MM.1S (cell line): ENCODE results near the gene TLCD5.

ENCODE experiments used
- DNase-seq: peaks from one replicate; pipeline ENCODE4 v3.0.0-alpha.2; 2015
- H2AFZ ChIP-seq: fragments of 300-600 bp; sonication (generic); 2 replicates; pipeline ENCODE4 v1.6.0; 2016; ENCODE audit warnings: antibody characterized with exemption, low read length
- H3F3A ChIP-seq: fragments of 300-600 bp; sonication (generic); 2 replicates; pipeline ENCODE4 v1.6.1; 2016; ENCODE audit warnings: mild to moderate bottlenecking, antibody characterized with exemption, low read length, moderate library complexity, mixed read lengths; ENCODE audit not compliant: insufficient read depth
- H3K27ac ChIP-seq: fragments of 300-600 bp; sonication (generic); 2 replicates; pipeline ENCODE4 v1.5.1; 2016; ENCODE audit warnings: mild to moderate bottlenecking, low read length
- H3K27me3 ChIP-seq: fragments of 300-600 bp; sonication (generic); replicated peaks from 2 replicates; pipeline ENCODE4 v1.6.0; 2016; ENCODE audit warnings: low read length; ENCODE audit not compliant: insufficient read depth
- H3K36me3 ChIP-seq: fragments of 300-600 bp; sonication (generic); replicated peaks from 2 replicates; pipeline ENCODE4 v1.6.1; 2016; ENCODE audit warnings: mild to moderate bottlenecking, low read length, mixed read lengths; ENCODE audit not compliant: insufficient read depth
- H3K4me1 ChIP-seq: fragments of 300-600 bp; sonication (generic); 2 replicates; pipeline ENCODE4 v1.6.1; 2016; ENCODE audit warnings: low read length, mixed read lengths
- H3K4me2 ChIP-seq: fragments of 300-600 bp; sonication (generic); 2 replicates; pipeline ENCODE4 v1.6.0; 2016; ENCODE audit warnings: low read depth, low read length
- H3K4me3 ChIP-seq: fragments of 300-600 bp; sonication (generic); 2 replicates; pipeline ENCODE4 v1.5.1; 2016; ENCODE audit warnings: low read length, mixed read lengths
- H3K79me2 ChIP-seq: fragments of 300-600 bp; sonication (generic); 2 replicates; pipeline ENCODE4 v1.6.1; 2016; ENCODE audit warnings: mixed run types, low read length, mixed read lengths
- H3K9ac ChIP-seq: fragments of 300-600 bp; sonication (generic); 2 replicates; pipeline ENCODE4 v1.6.1; 2016; ENCODE audit warnings: low read length, mixed read lengths
- H3K9me2 ChIP-seq: fragments of 300-600 bp; sonication (generic); replicated peaks from 2 replicates; pipeline ENCODE4 v1.6.1; 2016; ENCODE audit warnings: mild to moderate bottlenecking, low read length, mixed read lengths; ENCODE audit not compliant: insufficient read depth
- H3K9me3 ChIP-seq: fragments of 300-600 bp; sonication (generic); replicated peaks from 2 replicates; pipeline ENCODE4 v1.6.1; 2016; ENCODE audit warnings: mild to moderate bottlenecking, low read length, mixed read lengths; ENCODE audit not compliant: insufficient read depth
- H4K20me1 ChIP-seq: fragments of 300-600 bp; sonication (generic); 2 replicates; pipeline ENCODE4 v1.6.1; 2016; ENCODE audit warnings: mild to moderate bottlenecking, low read length, moderate library complexity, mixed read lengths; ENCODE audit not compliant: insufficient read depth
- CTCF ChIP-seq: fragments of 300-600 bp; sonication (generic); IDR thresholded peaks from 2 replicates; pipeline ENCODE4 v1.5.1; 2016; ENCODE audit warnings: antibody characterized with exemption, low read length, mixed read lengths
- EZH2 ChIP-seq: fragments of 300-600 bp; sonication (generic); optimal IDR thresholded peaks from 2 replicates; pipeline ENCODE3; 2017; ENCODE audit warnings: low read depth, mild to moderate bottlenecking, antibody characterized with exemption, low read length, mixed read lengths
- EZH2phosphoT487 ChIP-seq: fragments of 300-600 bp; sonication (generic); IDR thresholded peaks from 2 replicates; pipeline ENCODE4 v1.6.1; 2018; ENCODE audit warnings: antibody characterized with exemption, low read length

Gene TLCD5

GRCh38 chr11:120365512-120365911, 40.4 kb downstream of the TLCD5 start:
- Histone ChIP-seq H3K27me3 (no peaks in the 10 kb centered on the region), H3K79me2 (peaks cover 95% of the 10 kb centered on the region), H3K9me3 (no peaks in the 10 kb centered on the region), H3K36me3 (no peaks in the 10 kb centered on the region), H3F3A (no peaks in the 10 kb centered on the region), H4K20me1 (peaks cover 13% of the 10 kb centered on the region), H2AFZ (no peak overlapping the region), H3K9me2 (no peaks in the 10 kb centered on the region), H3K27ac (no peak overlapping the region), H3K4me3 (no peak overlapping the region), H3K4me1 (no peaks in the 10 kb centered on the region), H3K4me2 (no peak overlapping the region), H3K9ac (no peak overlapping the region)
- no peak for DNase-seq
- TF ChIP-seq EZH2 (no peak), EZH2phosphoT487 (no peak)

GRCh38 chr11:120372296-120372695, 47.2 kb downstream of the TLCD5 start:
- H3K9me2 ChIP-seq = no peaks in the 10 kb centered on the region
- H2AFZ ChIP-seq = no peak overlapping the region
- H3K79me2 ChIP-seq = peaks cover 98% of the 10 kb centered on the region
- no peaks in the 10 kb centered on the region for H3K4me1 ChIP-seq
- no peak overlapping the region for H3K27ac ChIP-seq
- TF ChIP-seq CTCF (no peak), EZH2phosphoT487 (no peak), EZH2 (no peak)
- no peak for DNase-seq
- no peak overlapping the region for H3K9ac ChIP-seq
- no peaks in the 10 kb centered on the region for H3F3A ChIP-seq
- no peaks in the 10 kb centered on the region for H3K36me3 ChIP-seq
- no peak overlapping the region for H3K4me3 ChIP-seq
- H3K27me3 ChIP-seq = no peaks in the 10 kb centered on the region
- H3K4me2 ChIP-seq = no peak overlapping the region
- peaks cover 33% of the 10 kb centered on the region for H4K20me1 ChIP-seq
- H3K9me3 ChIP-seq = no peaks in the 10 kb centered on the region

DNA sequence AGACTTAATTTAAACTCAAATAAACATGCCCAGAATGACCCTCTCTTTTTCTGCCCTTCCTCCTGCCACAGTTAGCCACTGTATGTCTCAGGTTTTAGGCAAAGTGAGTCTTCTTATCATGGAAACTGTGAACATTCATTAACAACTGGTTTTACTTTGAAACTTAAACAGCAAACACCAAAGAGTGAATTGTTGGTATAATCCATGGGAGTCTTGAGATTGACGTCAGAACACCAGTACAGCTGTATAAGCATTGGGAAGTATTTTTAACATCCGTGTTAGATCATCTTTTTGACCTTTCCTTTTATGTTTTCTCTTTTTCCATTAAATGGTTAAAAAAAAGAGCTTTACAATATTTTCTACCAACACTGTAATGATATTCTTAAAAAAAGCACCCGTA, 50.0 kb downstream of the TLCD5 start:
- Histone ChIP-seq H3K36me3 (no peaks in the 10 kb centered on the region), H3K9ac (no peak overlapping the region), H3K27me3 (no peaks in the 10 kb centered on the region), H4K20me1 (peaks cover 35% of the 10 kb centered on the region), H3K79me2 (peaks cover 99% of the 10 kb centered on the region), H3F3A (no peaks in the 10 kb centered on the region), H2AFZ (no peak overlapping the region), H3K9me3 (no peaks in the 10 kb centered on the region), H3K9me2 (no peaks in the 10 kb centered on the region), H3K4me1 (peaks cover 6% of the 10 kb centered on the region; the same call in 1 of the 2 replicates), H3K27ac (no peak overlapping the region), H3K4me2 (no peak overlapping the region), H3K4me3 (no peak overlapping the region)
- TF ChIP-seq CTCF = no peak
- DNase-seq = no peak

DNA sequence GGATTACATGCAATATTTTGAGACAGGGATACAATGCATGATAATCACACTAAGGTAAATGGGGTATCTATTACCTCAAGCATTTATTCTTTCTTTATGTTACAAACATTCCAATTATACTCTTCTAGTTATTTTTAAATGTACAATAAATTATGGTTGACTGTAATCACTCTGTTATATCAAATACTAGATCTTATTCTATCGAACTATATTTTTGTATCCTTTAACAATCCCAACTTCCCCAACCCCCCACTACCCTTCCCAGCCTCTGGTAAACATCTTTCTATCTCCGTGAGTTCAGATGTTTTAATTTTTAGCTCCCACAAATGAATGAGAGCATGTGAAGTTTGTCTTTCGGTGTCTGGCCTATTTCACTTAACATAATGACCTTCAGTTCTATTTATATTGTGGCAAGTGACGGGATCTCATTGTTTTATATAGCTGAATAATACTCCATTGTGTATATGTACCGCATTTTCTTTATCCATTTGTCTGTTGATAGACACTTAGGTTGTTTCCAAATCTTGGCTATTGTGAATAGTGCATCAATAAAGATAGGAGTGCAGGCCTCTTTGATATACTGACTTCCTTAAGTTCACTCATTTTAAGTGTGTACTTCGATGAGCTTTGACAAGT, 51.6 kb downstream of the TLCD5 start:
- no peaks in the 10 kb centered on the region for H3K27me3 ChIP-seq
- H3F3A ChIP-seq = no peaks in the 10 kb centered on the region
- peaks cover 99% of the 10 kb centered on the region for H3K79me2 ChIP-seq
- H3K27ac ChIP-seq = no peak overlapping the region
- H3K4me1 ChIP-seq = peaks cover 9% of the 10 kb centered on the region; the same call in 1 of the 2 replicates
- H3K4me2 ChIP-seq = no peak overlapping the region
- no peak overlapping the region for H2AFZ ChIP-seq
- no peak overlapping the region for H3K9ac ChIP-seq
- TF ChIP-seq EZH2 (no peak), EZH2phosphoT487 (no peak), CTCF (no peak)
- no peak overlapping the region for H3K4me3 ChIP-seq
- H4K20me1 ChIP-seq = peaks cover 37% of the 10 kb centered on the region
- no peak for DNase-seq
- H3K9me3 ChIP-seq = no peaks in the 10 kb centered on the region
- H3K9me2 ChIP-seq = no peaks in the 10 kb centered on the region
- H3K36me3 ChIP-seq = no peaks in the 10 kb centered on the region
